ENCODE results near the gene TMEM184A. TPM values are rescaled to one million over a fixed set of nuclear protein-coding genes. Genes with fewer than 3 reads are reported as not detected.

Gene TMEM184A
- total and polyA plus RNA-seq, 2 of the 13 experiments (the other 11 are each of a cell fraction or from before 2014, with no cell fraction given), result 9.5 to 20.4 TPM

GRCh38 chr7:1520539-1521234 is 35.3 kb downstream of the TMEM184A start (continued):
- TF ChIP-seq HDAC2 (CRISPR knock-in tag; IDR thresholded peaks at IDR 0.05), result peak; percentile 72
- peak; percentile 52 for TF ChIP-seq ASH2L (IDR thresholded peaks at IDR 0.05; ENCODE audit: insufficient read length, low read depth, low read length)
- no peak; the same call in 1 of the 2 replicates for TF ChIP-seq HMG20A (CRISPR knock-in tag; IDR thresholded peaks at IDR 0.05; ENCODE audit: borderline replicate concordance)
- TF ChIP-seq ATRX (CRISPR knock-in tag; IDR thresholded peaks at IDR 0.05; ENCODE audit: borderline replicate concordance), result no peak
- TF ChIP-seq SNAPC4 (CRISPR knock-in tag; IDR thresholded peaks at IDR 0.05), result peak; percentile 75; the same call in 1 of the 2 replicates
- TF ChIP-seq ZSCAN29 (CRISPR knock-in tag; conservative IDR thresholded peaks at IDR 0.05), result no peak
- no peak for TF ChIP-seq ZBTB37 (CRISPR knock-in tag; IDR thresholded peaks at IDR 0.05)
- no peak for TF ChIP-seq PRDM4 (CRISPR knock-in tag; IDR thresholded peaks at IDR 0.05; ENCODE audit: borderline replicate concordance)
- TF ChIP-seq HNF1B (CRISPR knock-in tag; IDR thresholded peaks at IDR 0.05), result peak; percentile 81
- no peak for TF ChIP-seq HINFP (CRISPR knock-in tag; IDR thresholded peaks at IDR 0.05; ENCODE audit: low read depth)
- no peak for TF ChIP-seq ZNF354B (CRISPR knock-in tag; IDR thresholded peaks at IDR 0.05)
- peak; percentile 99 for TF ChIP-seq ZBTB26 (CRISPR knock-in tag; IDR thresholded peaks at IDR 0.05; ENCODE audit: borderline replicate concordance)
- TF ChIP-seq HNRNPK (IDR thresholded peaks at IDR 0.05; ENCODE audit: low read depth, low read length, poor library complexity, severe bottlenecking), result no peak

All from HepG2 (cell line).